AG09309 (cell line): ENCODE data around the gene ANKRD30B.
"Not testable (repeated sequence)": the region's sequence is repeated elsewhere in the genome, so short reads cannot be mapped to it uniquely, and the experiment has no call there.

Experiments
- DNase-seq: peaks from one replicate; pipeline ENCODE4 v3.0.0-alpha.2; 2010; ENCODE audit warnings: low read depth
- H3K4me3 ChIP-seq: 2 replicates; pipeline ENCODE4 v1.5.1; 2011; ENCODE audit warnings: mild to moderate bottlenecking, low read depth, low read length, moderate library complexity; ENCODE audit not compliant: control insufficient read depth
- CTCF ChIP-seq: IDR thresholded peaks from 2 replicates; pipeline ENCODE4 v1.5.1; 2011; ENCODE audit warnings: mild to moderate bottlenecking, low read depth, low read length, inconsistent platforms; ENCODE audit not compliant: insufficient read depth, control insufficient read depth; ENCODE audit errors: missing control alignments

Gene ANKRD30B

GRCh38 chr18:14767474-14767873, 19.5 kb downstream of the ANKRD30B start:
- peak; percentile 4 for DNase-seq
- H3K4me3 ChIP-seq = no peak overlapping the region
- TF ChIP-seq CTCF = no peak

- peak; percentile 4 for DNase-seq
- H3K4me3 ChIP-seq = no peak overlapping the region
- no peak for TF ChIP-seq CTCF
Measured at GRCh38 chr18:14768241-14768640, 20.3 kb downstream of the ANKRD30B start.

GRCh38 chr18:14769381-14769780, 21.4 kb downstream of the ANKRD30B start:
- no peak for TF ChIP-seq CTCF
- no peak overlapping the region for H3K4me3 ChIP-seq
- no peak for DNase-seq

GRCh38 chr18:14776801-14777200, 28.8 kb downstream of the ANKRD30B start:
- no peak for TF ChIP-seq CTCF
- no peak for DNase-seq
- no peak overlapping the region for H3K4me3 ChIP-seq

GRCh38 chr18:14781671-14782070, 33.7 kb downstream of the ANKRD30B start:
- TF ChIP-seq CTCF = no peak
- no peak for DNase-seq
- H3K4me3 ChIP-seq = no peak overlapping the region

GRCh38 chr18:14784133-14784532, 36.2 kb downstream of the ANKRD30B start:
- no peak overlapping the region for H3K4me3 ChIP-seq
- TF ChIP-seq CTCF = no peak
- no peak for DNase-seq

- DNase-seq, H3K4me3 ChIP-seq: not testable (repeated sequence)
Measured at GRCh38 chr18:14796876-14797275, 48.9 kb downstream of the ANKRD30B start.

- DNase-seq, H3K4me3 ChIP-seq: not testable (repeated sequence)
Measured at GRCh38 chr18:14797969-14798764, 50.2 kb downstream of the ANKRD30B start.

GRCh38 chr18:14811081-14811480, 63.1 kb downstream of the ANKRD30B start:
- not testable (repeated sequence) for H3K4me3 ChIP-seq, DNase-seq

- H3K4me3 ChIP-seq = not testable (repeated sequence)
- peak; percentile 66 for DNase-seq
Measured at GRCh38 chr18:14826972-14827632, 79.1 kb downstream of the ANKRD30B start.

- H3K4me3 ChIP-seq, DNase-seq: not testable (repeated sequence)
Measured at GRCh38 chr18:14841607-14842006, 93.6 kb downstream of the ANKRD30B start.
